Measurements from ENCODE around the gene CIZ1.
"Not testable (repeated sequence)": the region's sequence is repeated elsewhere in the genome, so short reads cannot be mapped to it uniquely, and the experiment has no call there.

Gene CIZ1

GRCh38 chr9:128145536-128145935, 45.8 kb downstream of the CIZ1 start:
- no peak for DNase-seq

DNA sequence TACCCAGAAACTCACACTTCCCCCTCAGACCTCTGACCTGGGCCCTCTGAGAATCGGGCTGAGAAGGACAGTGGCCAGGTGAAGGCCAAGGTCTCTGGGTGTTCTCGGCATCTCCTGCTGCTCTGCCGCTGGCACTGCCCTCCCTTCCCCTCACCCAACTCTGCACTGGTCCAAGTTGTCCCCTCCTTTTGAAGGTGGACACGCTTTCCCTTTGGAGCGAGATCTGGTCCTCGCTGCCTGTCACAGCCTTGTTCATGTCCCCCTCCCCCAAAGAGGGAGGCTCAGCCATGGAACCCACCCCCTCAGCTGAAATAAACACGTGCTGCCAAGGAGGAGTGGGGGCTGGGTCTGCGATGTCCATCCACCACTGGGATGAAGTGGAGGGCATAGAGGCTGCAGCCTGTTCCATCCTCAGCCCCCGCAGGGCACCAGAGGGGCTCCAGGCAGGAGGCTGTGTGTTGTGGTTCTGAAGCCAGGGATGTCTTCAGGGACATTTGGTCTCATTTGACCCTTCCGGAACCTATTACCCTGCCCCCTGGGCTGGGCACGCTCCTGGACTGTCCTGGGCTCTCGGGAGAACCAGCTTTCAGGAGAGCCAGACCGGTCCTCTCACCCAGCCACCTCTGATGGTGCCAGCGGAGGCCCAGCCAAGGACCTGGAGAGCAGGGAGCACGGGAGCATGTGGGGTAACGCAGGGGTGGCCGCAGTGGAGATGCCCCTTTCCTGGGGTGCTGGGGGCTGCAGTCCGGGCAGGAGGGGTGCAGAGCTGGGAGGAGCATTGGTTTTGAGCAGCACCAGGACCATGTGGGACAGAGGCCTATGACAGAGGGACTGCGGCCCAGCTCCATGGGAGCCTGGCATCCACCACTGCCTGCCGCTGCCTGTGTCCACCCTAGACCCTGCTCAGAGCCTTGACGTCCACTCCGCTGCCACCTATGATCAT, 46.9 kb downstream of the CIZ1 start:
- DNase-seq, result no peak

- no peak for DNase-seq
Observed at GRCh38 chr9:128143525-128144238, 47.7 kb downstream of the CIZ1 start.

DNA sequence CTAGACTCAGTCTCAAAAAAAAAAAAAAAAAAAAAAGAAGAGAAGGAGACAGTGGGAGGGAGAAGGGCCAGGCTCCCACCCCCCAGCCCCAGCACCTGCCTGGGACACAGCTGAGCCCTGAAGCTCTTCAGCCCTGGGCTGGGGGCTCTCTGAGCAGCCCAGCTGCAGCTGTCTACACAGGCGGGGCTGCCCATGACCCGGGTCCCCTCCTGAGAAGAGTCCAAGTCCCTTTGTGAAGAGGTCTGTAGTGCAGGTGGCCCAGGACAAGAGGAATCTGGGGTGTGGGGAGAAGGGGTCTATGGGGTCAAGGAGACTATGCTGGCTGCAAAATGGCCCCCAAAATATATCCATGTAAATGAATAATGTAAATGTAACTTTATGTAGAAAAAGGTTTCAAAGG, 48.8 kb downstream of the CIZ1 start:
- no peak for DNase-seq

DNA sequence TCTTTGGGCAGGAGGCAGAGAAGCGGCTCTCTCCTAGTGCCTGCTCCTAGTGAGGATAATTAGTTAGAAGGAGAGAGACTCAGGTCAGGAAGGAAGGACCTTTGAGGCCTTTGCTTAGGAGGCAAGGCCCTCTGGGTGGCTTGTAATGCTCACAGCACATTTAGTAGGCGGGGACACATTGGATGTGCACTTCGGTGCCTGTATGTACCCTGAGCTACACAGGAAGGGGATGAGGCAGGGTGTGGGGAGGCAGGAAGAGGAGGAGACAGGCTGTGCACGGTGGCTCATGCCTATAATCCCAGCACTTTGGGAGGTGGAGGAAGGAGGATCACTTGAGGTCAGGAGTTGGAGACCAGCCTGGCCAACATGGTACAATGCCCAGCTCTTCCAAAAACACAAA, 49.3 kb downstream of the CIZ1 start:
- no peak for DNase-seq

DNA sequence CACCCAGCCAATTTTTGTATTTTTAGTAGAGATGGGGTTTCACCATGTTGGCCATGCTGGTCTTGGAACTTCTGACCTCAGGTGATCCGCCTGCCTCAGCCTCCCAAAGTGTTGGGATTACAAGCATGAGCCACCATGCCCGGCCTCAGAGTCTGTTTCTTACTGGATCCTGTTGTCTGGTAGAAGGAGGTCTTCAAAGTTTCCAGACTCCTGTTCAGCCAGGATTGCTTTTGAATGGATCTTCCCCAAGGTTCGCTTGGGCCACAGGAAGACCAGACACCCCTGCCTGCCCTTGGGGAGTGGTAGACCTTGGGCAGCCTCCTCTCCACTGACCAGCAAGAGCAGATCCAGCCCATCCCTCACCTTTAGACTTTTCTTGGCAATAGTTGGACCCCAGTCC, 49.8 kb downstream of the CIZ1 start:
- no peak for DNase-seq

DNA sequence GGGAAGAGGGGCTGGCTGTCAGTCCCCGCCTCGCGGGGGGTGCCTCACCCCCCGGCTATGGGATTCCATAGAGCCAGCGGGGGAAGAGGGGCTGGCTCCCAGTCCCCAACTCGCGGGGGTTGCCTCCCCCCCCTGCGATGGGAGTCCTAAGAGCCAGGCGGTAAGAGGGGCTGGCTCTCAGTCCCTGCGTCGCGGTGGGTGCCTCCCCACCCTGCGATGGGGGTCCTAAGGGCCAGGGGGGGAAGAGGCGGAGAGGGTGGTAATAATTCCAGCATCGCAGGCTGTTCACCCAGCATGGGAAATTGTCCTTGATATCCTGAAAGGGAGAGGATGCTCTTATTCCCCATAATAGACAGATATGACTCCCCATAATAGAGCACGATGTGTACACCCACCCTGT, 51.8 kb downstream of the CIZ1 start:
- no peak for DNase-seq

DNA sequence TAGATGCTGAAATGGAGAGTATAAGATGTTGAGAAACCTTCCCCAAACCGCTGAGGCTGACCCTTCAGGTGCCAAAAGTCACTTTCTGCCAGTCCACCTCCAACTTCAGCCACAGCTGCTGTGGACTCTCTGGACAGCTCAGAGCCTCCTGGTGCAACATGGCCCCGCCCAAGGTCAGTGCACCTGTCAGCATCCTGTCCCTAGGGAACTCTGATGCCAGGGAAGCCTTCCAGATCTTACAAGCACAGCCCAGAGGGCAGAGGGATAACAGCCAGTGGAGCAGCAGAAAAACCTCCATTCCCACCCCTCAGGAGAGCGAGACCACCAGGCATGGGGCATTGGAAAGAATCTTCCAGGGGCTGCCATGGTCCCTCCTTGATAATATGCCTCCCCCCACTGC, 53.4 kb downstream of the CIZ1 start:
- no peak for DNase-seq

DNA sequence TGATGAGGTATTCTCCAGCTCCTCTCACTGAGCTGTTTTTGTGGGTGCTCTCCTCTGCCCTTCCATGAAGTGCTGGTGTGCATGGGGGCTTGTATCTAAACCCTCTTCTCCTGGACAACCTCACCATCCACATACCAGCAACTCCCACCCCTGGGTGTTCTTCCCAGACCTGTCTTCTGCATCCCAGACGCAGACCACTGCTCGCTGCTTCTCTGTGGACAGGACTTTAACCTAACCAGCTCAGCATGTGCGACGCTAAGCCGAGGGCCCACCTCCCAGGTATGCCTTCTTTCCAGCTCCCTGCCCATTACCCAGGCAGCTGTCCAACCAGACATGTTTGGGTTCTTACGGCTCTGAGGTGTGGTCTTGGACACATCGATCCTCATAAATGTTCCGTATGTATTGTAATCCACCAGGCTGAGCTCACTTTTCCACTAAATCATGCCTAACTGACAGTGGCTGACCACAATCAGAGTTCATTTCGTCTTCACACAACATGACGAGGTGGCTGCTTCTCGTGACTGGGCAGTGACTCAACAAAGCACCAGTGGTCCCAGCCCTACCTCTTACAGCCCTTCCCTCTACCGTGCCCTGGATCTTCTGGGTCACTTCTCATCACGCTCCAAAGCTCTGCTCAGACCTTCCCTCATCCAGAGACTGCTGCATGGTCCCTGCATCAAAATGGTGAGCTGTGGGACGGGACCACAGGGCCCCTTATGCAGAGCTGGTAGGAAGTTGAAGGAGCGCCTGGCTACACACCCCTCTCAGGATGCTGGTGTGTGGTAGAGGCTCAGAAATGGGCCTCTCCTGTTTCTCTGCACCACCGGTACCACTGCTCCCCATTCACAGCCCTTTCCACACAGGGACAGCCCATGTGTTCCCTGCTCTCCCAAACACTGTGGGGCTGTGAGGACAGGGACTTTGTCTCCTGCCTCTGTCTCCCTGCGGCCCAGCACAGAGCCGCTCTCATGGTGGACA, 54.3 kb downstream of the CIZ1 start:
- DNase-seq, result no peak

DNA sequence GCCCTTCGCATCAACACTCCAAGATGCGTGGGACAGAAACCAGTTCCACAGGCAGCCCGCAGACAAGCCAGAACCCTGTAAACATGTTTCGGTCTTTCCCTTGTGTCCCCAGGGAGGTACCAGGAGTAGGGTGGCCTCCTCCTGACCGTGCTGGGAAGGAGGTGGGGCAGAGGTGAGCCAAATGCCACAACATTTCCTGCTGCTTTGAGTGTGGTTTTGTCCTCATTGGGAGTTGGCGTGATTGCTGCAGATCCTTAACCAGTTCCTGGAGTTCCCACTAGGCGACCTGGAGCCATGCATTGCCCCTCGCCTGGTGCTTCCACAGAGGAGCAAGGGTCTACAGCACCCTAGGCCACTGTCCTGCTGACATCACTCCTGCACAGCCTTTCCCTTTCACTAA, 55.8 kb downstream of the CIZ1 start:
- not testable (repeated sequence) for DNase-seq

- not testable (repeated sequence) for DNase-seq
Observed at GRCh38 chr9:128132139-128132538, 59.2 kb downstream of the CIZ1 start.

DNA sequence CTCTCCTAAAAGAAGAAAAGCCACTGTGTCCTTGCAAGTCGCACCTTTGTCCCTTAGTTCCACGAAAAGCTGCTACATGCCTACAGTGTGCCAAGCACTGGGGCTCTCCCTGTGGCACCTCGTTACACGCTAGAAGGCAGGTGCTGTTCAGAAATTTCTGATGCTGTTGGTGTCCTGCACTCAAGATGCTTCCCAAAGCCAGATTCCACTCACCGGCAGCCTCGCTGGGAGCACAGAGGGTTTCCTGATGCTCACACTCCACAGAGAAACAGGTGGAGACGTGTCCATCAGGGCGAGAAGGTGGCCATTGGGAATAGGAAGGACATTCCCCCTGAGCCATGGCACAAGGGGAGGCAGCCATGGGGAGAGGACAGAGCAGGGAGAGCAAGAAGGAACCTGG, 60.0 kb downstream of the CIZ1 start:
- DNase-seq, result not testable (repeated sequence)

- DNase-seq, result not testable (repeated sequence)
Observed at GRCh38 chr9:128130651-128131050, 60.7 kb downstream of the CIZ1 start.

DNA sequence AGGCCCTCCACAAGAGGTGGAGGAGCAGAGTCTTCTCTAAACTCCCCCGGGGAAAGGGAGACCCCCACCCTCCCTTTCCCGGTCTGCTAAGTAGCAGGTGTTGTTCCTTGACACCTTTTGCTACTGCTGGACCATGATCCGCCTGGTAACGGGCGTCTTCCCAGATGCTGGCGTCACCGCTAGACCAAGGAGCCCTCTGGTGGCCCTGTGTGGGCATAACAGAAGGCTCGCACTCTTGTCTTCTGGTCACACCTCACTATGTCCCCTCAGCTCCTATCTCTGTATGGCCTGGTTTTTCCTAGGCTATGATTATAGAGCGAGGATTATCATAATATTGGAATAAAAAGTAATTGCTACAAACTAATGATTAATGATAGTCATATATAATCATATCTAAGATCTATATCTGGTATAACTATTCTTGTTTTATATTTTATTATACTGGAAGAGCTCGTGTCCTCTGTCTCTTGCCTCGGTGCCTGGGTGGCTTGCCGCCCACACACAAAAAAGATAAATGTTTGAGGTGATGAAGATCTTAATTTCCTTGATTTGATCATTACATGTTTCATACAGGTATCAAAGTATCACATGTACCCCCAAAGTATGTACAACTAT, 61.3 kb downstream of the CIZ1 start:
- peak; percentile 44 to 50 for DNase-seq

DNA sequence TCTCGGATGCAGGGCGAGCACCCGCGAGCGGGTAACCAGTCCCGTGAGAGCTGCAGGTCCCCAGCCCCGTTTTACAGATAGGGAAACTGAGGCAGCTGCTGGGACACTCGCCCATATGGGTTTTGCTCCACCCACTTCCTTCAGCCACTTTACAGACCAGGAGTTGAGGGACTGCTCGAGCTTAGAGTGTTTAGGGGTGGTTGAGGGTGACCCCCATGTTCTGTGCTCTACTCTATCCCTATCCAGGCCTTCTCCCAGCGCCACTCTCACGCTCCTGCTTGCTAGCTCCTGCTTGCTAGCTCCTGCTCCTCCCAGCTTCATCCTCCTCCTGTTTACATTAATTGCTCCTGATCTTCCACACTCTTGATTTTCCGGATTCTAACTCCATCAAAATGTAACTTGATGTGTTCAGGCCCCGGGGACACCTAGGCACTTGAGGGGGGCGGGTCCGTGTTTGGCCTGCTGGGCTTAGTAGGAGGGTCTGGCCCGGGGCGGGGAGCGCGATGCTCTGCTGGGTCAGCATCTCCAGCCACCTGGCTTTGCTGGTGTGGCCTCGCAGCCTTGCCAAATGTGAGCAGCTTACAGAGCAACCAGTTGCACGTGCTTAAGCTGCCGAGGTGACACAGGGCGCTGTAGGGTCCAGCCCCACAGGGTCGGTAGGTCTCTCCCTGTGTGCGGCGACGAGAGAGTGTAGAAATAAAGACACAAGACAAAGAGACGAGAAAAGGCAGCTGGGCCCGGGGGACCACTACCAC, 62.4 kb downstream of the CIZ1 start:
- DNase-seq, result no peak

GRCh38 chr9:128127990-128128835, 63.2 kb downstream of the CIZ1 start:
- peak; percentile 82 to 84 for DNase-seq

DNA sequence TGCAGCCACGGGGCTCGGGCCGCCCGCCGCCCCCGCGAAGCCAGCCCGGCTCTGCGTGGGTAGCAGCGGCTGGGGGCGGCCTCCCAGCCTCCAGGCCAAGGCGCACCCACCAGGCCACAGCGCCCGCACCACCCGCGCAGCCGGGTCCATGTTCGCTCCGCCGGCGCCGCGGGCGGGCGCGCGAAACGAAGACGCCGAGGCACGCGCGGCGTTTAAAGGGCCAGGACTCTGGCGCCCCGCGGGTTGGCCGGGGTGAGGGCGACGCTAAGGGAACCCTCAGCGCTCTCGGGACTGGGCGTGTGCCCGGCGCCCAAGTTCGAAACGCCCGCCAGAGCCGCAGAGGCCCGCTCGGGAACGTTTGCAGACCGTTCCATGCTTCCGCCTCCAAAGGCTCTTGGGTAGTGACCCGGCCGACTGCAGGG, 63.8 kb downstream of the CIZ1 start, which contains the start of gene PTGES2:
Gene PTGES2, minus strand, starts transcription at position 162 of the 422 bp plus-strand sequence. Its CDS starts 12 bp downstream, at position 150.
- DNase-seq, result peak; percentile 82 to 84

- DNase-seq, result no peak
Observed at GRCh38 chr9:128125580-128126354, 65.6 kb downstream of the CIZ1 start.

GRCh38 chr9:128124873-128125579, 66.3 kb downstream of the CIZ1 start:
- peak; percentile 19 to 30 for DNase-seq

Measured in stimulated activated CD4-positive, alpha-beta T cell treated with anti-CD3 and anti-CD28 coated beads, Interleukin-4, amount 100 ng/mL, for 4 hours (primary cell).